ENCODE results near the gene TAGLN2.

DNA sequence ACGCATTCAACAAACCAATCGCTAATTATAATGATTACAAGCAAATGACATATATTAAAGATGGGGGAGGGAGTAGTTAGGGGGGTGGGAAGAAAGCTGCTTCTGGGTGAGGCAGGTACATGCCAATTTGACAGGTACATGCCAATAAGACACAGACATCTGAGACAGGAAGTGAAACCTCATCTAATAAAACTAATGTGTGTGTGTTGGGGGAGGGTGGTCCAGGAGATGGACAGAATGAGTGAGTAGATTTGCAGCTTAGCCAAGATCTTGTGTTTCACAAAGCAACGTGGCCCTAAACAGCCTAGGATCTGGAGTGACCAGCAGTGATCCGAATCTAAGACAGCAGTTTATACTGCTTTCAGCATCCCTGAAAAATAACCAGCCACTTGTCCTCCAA lies 36.1 kb downstream of the TAGLN2 start:
- TF ChIP-seq, protein P1, sequence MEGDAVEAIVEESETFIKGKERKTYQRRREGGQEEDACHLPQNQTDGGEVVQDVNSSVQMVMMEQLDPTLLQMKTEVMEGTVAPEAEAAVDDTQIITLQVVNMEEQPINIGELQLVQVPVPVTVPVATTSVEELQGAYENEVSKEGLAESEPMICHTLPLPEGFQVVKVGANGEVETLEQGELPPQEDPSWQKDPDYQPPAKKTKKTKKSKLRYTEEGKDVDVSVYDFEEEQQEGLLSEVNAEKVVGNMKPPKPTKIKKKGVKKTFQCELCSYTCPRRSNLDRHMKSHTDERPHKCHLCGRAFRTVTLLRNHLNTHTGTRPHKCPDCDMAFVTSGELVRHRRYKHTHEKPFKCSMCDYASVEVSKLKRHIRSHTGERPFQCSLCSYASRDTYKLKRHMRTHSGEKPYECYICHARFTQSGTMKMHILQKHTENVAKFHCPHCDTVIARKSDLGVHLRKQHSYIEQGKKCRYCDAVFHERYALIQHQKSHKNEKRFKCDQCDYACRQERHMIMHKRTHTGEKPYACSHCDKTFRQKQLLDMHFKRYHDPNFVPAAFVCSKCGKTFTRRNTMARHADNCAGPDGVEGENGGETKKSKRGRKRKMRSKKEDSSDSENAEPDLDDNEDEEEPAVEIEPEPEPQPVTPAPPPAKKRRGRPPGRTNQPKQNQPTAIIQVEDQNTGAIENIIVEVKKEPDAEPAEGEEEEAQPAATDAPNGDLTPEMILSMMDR (IDR thresholded peaks at IDR 0.05), result no peak
- TF ChIP-seq POLR2A (IDR thresholded peaks at IDR 0.05), result no peak
